ENCODE measurements around the gene DISC1.

GRCh38 chr1:231803353-231803752, 176.8 kb downstream of the DISC1 start:
- no peak for TF ChIP-seq CTCF (conservative IDR thresholded peaks at IDR 0.05 in 1 of 2, IDR thresholded peaks at IDR 0.05 in 1 of 2; ENCODE audit: extremely low read depth in 1 of 2, insufficient read depth in 1 of 2, low read depth in 1 of 2, low read length in 2 of 2)
- TF ChIP-seq EZH2 (IDR thresholded peaks at IDR 0.05; ENCODE audit: borderline replicate concordance, low read length), result no peak
